Activated B cell treated with CpG ODN at 0.5 μM for 24 hours (primary cell): ENCODE data around the gene KIAA1614. TPM values are rescaled to one million over a fixed set of nuclear protein-coding genes. Genes with fewer than 3 reads are reported as not detected.

Source experiments
- total RNA-seq: library from RNA; stranded (reverse); gene quantifications from 2 replicates; pipeline ENCODE4 v1.2.3, GENCODE V29; 2022

Gene KIAA1614
- total RNA-seq, 1 donor from 2014 or later: 0.38 TPM

Other genes starting within 250 kb of the KIAA1614 start
- 20.3 and 22.8 TPM in 2 replicates for gene STX6, start 110.0 kb downstream of the KIAA1614 start, total RNA-seq
- gene MR1, start 121.1 kb downstream of the KIAA1614 start, total RNA-seq: 24.3 and 24.8 TPM in 2 replicates
- 155 and 156 TPM in 2 replicates for gene IER5, start 175.8 kb downstream of the KIAA1614 start, total RNA-seq